Measurements from ENCODE around the gene PGBD4.
"Not testable (repeated sequence)": the region's sequence is repeated elsewhere in the genome, so short reads cannot be mapped to it uniquely, and the experiment has no call there.

The PGBD4 gene

DNA sequence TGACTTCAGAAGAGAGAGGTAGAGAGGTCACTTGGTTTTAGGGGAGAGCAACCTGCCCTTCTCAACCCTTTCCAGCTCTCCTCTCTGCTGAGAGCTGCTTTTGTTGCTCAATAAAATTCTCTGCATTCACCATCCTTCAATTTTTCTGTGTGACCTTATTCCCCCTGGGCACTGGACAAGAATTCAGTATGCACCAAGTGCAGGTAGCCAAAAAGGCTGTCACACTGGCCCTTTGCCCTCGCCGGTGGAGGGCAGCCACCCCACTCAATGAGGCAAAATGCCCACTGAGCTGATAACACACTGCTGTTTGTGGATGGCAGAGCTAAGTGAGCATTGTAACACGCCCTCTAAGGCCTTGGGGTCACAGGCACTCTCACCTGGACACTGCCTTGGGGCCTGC, 12.9 kb downstream of the PGBD4 start:
- no peak for DNase-seq

DNA sequence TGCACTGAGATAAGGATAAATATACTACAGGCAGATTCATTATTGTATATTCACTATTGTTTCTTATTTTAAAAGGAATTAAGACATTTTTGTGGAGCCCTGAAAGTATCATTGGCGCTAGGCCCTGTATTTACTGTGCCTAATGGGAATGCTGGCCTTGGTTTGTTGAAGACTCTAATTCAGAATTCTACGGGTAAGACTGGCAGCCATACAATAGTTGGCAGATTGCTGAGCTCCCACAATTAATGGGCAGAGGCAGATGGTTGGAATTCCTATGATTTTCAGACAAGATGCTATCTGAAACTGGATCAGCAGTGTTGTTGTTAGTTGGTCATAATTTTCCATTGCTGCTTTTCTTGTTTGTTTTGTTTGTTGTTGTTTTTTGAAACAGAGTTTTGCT, 14.7 kb downstream of the PGBD4 start:
- no peak for DNase-seq

DNA sequence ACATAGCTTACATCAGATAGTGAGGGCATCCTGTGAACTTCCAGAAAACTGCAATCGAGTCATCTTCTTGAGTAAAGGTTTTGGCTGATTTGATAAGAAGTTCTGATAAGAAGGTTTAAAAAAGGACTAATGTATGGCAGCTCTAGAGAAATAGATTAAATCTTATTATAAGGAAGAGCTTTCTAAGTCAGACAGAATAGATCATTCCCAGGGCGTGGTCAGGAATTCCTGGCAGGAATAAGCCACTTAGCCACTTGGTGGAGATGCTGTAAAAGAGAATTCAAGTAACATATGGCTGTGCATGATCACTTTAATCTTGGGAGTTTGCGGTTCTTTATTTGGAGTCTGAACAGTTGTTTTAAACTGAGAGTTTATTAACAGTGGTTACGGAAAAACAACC, 17.4 kb downstream of the PGBD4 start:
- no peak for DNase-seq

DNA sequence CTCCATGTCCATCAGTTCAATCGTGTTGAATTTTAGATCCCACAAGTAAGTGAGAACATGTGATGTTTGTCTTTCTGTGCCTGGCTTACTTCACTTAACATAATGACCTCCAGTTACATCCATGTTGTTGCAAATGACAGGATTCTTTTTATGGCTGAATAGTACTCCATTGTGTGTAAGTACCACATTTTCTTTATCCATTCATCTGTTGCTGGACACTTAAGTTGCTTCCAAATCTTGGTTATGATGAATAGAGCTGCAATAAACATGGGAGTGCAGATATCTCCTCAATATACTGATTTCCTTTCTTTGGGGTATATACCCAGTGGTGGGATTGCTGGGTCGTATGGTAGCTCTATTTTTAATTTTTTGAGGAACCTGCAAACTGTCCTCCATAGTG, 18.5 kb downstream of the PGBD4 start:
- not testable (repeated sequence) for DNase-seq

DNA sequence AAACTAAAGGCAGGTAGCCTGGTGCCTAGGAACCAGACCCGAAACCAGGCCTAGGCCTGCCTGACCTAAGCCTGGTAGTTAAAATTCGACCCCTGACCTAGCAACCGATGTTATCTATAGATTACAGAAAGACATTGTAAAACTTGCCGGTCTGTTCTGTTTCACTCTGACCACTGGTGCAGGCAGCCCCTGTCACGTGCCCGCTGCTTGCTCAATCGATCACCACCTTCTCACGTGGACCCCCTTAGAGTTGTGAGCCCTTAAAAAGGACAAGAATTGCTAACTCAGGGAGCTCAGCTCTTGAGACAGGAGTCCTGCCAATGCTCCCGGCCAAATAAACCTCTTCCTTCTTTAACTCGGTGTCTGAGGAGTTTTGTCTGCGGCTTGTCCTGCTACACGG, 19.9 kb downstream of the PGBD4 start:
- not testable (repeated sequence) for DNase-seq

DNA sequence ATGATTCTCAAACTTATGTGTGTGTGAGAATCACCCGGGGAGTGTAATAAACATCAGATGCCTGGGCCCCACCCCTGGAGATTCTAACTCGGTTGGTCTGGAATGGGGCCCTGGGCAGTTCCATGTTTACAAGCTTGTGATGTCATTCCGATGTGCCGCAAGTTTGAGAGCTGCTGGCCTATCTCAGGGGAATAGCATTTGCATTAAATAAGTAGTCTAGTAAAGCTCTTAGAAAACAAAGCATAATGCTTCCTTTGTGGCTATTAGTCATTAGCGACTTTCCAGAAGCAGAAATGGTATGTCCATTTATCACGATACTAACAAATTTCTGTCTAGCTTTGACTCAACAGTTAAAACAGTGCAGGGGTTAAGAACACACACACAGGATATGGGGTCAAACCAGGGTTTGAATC, 20.9 kb downstream of the PGBD4 start:
- no peak for DNase-seq

DNA sequence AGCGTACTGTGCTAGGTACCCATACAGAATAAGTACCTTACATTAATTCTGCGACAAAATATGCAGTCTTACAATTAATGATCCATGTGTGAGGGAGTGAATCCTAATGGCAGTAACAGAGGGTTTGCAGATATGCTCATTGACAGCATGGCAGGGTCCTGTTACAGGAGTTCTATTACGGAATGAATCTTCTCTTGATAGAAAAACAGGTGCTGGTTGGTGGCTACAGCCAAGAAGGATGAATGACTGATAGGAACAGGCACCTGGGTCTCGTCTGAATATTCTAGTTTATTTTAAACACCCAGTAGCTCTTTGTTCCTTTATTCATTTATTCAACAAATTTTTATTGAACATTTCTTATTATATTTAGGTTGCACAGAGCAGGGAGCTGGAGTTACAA, 22.8 kb downstream of the PGBD4 start:
- DNase-seq = no peak

DNA sequence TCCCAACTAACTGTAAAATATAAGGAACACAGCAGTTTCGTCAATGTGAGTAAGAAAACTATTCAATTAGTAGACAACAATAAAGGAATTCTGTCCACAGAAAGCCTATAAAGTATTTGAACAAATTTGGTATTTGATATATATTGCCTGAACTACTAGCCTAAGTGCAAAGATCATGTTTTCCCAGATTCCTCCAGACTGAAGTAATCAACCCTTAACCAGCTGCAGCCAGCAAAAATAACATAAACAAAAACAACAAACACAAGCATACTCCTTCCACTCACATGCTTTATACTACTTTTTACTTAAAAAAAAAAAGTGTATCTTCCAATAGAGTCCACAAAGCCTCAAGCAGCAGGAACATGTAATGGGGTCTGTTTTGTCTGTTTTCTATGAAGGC, 24.1 kb downstream of the PGBD4 start:
- DNase-seq = no peak

DNA sequence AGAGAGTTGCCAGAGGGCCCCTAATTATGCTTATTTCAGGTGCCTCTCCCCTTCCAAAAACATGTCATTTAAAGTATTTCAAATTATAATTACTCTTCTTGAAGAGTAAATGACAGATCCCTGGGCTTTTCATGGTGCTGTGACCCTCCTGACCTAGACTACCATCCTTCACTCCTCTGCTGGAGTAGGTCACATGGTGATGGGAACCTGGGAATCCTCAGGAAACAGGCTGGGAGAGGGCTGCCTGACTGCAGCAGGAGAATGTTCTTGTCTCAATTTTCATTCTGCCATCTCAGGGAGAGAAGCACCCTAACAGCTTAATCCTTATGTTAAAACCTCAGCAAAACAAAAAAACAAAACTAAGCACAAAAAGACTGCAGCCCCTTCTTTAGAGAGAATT, 24.6 kb downstream of the PGBD4 start:
- no peak for DNase-seq

DNA sequence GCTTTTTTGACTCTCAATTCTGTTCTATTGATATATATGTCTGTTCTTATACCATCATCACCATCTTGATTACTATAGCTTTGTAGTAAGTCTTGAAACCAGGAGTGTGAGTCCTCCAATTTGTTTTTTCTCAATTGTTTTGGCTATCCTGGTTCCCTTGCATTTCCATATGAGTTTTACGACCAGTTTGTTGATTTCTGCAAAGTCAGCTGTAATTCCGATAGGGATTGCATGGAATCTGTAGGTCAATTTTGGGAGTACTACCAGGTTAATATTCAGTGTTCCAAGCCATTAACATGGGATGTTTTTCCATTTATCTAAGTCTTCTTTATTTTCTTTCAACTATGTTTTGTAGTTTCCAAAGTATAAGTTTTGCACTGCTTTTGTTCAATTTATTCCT, 27.0 kb downstream of the PGBD4 start:
- DNase-seq = no peak

DNA sequence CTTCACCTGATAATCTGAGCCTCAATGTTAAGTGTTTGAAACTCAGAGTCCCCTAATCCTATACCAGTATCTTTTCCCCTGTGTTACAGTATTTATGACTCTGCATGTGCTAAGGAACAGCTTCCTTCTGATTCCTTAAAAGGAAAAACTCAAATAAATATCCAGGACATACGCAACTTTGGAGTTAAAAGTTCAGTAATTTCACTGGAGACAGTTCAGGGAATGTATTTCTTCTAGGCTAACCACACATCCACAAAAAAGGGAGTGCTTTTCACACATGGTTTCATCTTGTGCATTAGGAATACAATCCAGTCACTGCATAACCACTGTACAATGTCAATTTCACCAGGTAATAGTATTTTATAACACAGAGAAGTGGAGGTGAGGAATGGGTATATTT, 31.0 kb downstream of the PGBD4 start:
- DNase-seq = no peak

DNA sequence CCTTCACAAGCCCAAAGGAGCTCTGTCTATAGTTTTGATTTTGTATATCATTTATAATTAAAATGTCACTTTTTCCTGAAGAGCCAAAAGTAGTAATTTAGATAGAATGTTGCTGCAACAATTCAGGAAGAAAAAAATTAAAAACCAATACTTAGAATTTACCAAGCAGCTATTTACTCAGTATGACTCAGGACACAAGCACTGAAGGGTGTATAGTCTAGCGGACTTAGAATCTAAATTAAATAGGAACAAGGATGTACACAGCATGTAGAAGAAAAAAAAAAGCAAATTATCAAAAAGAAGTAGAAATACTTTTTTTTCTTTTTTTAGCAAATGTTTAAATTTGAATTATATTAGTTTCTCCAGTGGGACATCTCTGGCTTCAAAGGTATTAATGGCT, 31.6 kb downstream of the PGBD4 start:
- no peak for DNase-seq

DNA sequence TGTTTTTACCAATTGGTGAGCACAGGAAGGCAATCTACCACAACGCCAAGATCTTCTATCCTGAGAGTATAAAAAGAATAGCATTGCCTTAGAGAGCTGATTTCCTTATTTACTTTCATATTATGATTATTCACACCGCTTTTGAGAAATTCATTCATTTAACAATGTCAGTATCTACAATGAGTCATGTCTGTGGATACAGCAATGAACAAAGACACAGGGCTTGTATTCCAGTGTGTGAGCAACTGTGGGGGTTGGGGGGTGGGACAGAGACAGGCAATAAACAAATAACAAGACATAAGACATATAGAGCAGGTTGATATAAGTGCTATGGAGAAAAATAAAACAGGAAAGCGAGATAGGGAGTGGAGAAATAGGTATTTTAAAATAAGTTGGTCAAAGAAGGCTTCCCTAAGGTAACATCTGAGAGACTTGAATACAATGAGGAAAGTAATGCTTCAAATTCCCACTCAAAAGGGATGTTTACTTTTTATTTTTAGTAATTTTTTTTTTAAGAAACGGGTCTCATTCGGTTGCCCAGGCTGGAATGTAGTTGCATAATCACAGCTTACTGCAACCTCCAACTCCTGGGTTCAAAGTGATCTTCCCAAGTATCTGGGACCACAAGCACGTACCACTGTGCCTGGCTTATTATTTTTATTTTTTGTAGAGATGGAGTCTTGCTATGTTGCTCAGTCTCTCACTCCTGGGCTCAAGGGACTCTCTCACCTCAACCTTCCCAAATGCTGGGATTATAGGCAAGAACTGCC, 45.7 kb downstream of the PGBD4 start:
- DNase-seq = no peak

DNA sequence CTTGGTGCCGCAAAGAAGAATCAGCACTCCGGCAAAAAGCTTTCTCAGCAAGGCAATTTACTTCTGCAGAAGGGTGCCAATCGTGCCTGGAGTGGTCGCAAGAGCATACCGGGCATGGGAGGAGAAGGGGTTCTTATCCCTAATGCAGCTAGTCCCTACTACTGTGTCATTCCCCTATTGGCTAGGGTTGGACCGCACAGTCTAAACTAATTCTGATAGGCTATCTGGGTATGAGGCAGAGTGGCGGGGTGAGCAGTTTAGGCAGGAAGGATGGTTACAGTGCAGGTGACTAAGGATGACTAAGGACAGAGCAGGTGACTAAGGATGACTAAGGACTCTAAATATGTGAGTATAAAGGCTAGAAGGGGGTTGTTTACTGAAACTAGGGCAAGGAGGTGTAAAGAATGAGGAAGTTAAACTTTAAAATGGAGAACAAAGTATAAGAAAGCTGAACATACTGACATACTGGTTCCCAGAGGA, 52.9 kb downstream of the PGBD4 start:
- DNase-seq = no peak

DNA sequence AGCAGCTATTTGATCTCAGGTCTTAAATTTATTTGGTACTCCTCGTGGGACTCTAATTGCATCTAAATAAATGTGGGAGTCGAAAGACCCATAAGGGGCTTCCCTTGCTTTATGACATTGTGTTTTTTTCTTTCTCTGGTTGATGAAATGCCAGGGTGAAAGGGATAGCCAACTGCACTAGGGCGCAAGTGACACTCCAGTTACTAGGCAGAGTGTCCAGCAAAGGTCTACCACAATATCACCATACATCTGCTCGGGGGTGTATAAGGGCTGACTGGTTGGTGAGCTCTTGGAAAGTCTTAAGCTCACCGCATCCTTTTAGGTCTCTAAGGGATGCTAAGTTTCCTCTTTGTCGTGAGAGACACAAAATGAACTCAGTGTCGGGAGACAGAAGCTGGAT, 54.0 kb downstream of the PGBD4 start:
- no peak for DNase-seq
